DND-41 (cell line): ENCODE results near the gene ANO6.

Source experiments
- CTCF ChIP-seq: IDR thresholded peaks from 2 replicates; pipeline ENCODE4 v1.5.1; 2012; ENCODE audit warnings: borderline replicate concordance, low read length, moderate library complexity, mild to moderate bottlenecking; ENCODE audit not compliant: poor library complexity, severe bottlenecking; ENCODE audit errors: extremely low read depth
- EZH2 ChIP-seq: IDR thresholded peaks from 3 replicates; pipeline ENCODE4 v1.6.1; 2012; ENCODE audit warnings: borderline replicate concordance, low read depth, mild to moderate bottlenecking, moderate library complexity, low read length, inconsistent platforms; ENCODE audit not compliant: severe bottlenecking

GRCh38 chr12:45398552-45398951 lies 182.7 kb downstream of the ANO6 start:
- no peak for TF ChIP-seq CTCF
- TF ChIP-seq EZH2 = no peak
